H9 (cell line): ENCODE results near the gene RNF141. TPM values are rescaled to one million over a fixed set of nuclear protein-coding genes. Genes with fewer than 3 reads are reported as not detected.
A peak's percentile ranks its signal among the peaks of the same experiment; 100 is the strongest.

Experiments
- DNase-seq: peaks from one replicate; pipeline ENCODE4 v3.0.0-alpha.2; 2017
- H2AFZ ChIP-seq: one replicate; pipeline ENCODE4 v1.6.1; 2013; ENCODE audit warnings: mild to moderate bottlenecking, low read length, control low read depth, moderate library complexity
- H2AK5ac ChIP-seq: 2 replicates; pipeline ENCODE4 v1.6.1; 2013; ENCODE audit warnings: low read length, control low read depth, mixed read lengths; ENCODE audit not compliant: insufficient read length
- H2BK120ac ChIP-seq: one replicate; pipeline ENCODE4 v1.6.1; 2013; ENCODE audit warnings: low read depth, mild to moderate bottlenecking, low read length, control low read depth, inconsistent platforms; ENCODE audit not compliant: poor library complexity, severe bottlenecking
- H2BK12ac ChIP-seq: 2 replicates; pipeline ENCODE4 v1.6.1; 2013; ENCODE audit warnings: low read length, control low read depth, mixed read lengths, low read depth; ENCODE audit not compliant: insufficient read length
- H2BK15ac ChIP-seq: 2 replicates; pipeline ENCODE4 v1.6.1; 2013; ENCODE audit warnings: low read depth, low read length, control low read depth
- H2BK20ac ChIP-seq: one replicate; pipeline ENCODE4 v1.6.1; 2013; ENCODE audit warnings: low read depth, mild to moderate bottlenecking, low read length, control low read depth, inconsistent platforms; ENCODE audit not compliant: poor library complexity, severe bottlenecking
- H2BK5ac ChIP-seq: 2 replicates; pipeline ENCODE4 v1.6.1; 2013; ENCODE audit warnings: low read length, control low read depth, mixed read lengths; ENCODE audit not compliant: insufficient read length
- H3K14ac ChIP-seq: 2 replicates; pipeline ENCODE4 v1.6.1; 2013; ENCODE audit warnings: low read length, control low read depth; ENCODE audit not compliant: insufficient read depth
- H3K18ac ChIP-seq: 2 replicates; pipeline ENCODE4 v1.6.1; 2013; ENCODE audit warnings: low read depth, mild to moderate bottlenecking, mixed read lengths, low read length, control low read depth; ENCODE audit not compliant: insufficient read length
- H3K23ac ChIP-seq: 2 replicates; pipeline ENCODE4 v1.6.1; 2013; ENCODE audit warnings: low read length, control low read depth, mixed read lengths, low read depth; ENCODE audit not compliant: insufficient read length
- H3K23me2 ChIP-seq: 2 replicates; pipeline ENCODE4 v1.6.1; 2013; ENCODE audit warnings: low read depth, mild to moderate bottlenecking, mixed read lengths, low read length, control low read depth; ENCODE audit not compliant: insufficient read length, poor library complexity, severe bottlenecking
- H3K27ac ChIP-seq: 2 replicates; pipeline ENCODE4 v1.5.1; 2013; ENCODE audit warnings: low read length, control low read depth, mixed read lengths, low read depth; ENCODE audit not compliant: insufficient read length
- H3K27me3 ChIP-seq: 2 replicates; pipeline ENCODE4 v1.6.1; 2013; ENCODE audit warnings: low read length, control low read depth, inconsistent platforms; ENCODE audit not compliant: insufficient read depth
- H3K4ac ChIP-seq: 2 replicates; pipeline ENCODE4 v1.6.1; 2013; ENCODE audit warnings: low read depth, mild to moderate bottlenecking, control low read depth, inconsistent platforms, low read length, moderate library complexity
- H3K4me1 ChIP-seq: 2 replicates; pipeline ENCODE4 v1.6.1; 2013; ENCODE audit warnings: low read length, control low read depth, inconsistent platforms; ENCODE audit not compliant: insufficient read depth
- H3K4me2 ChIP-seq: 2 replicates; pipeline ENCODE4 v1.6.1; 2013; ENCODE audit warnings: low read length, control low read depth, mixed read lengths; ENCODE audit not compliant: insufficient read length, insufficient read depth
- H3K56ac ChIP-seq: 2 replicates; pipeline ENCODE4 v1.6.1; 2013; ENCODE audit warnings: low read depth, mild to moderate bottlenecking, mixed read lengths, low read length, control low read depth; ENCODE audit not compliant: insufficient read length
- H3K79me1 ChIP-seq: 2 replicates; pipeline ENCODE4 v1.6.1; 2013; ENCODE audit warnings: low read depth, mild to moderate bottlenecking, moderate library complexity, low read length, control low read depth, inconsistent platforms; ENCODE audit not compliant: insufficient read depth, poor library complexity, severe bottlenecking
- H3K79me2 ChIP-seq: 2 replicates; pipeline ENCODE4 v1.6.1; 2013; ENCODE audit warnings: low read length, control low read depth, inconsistent platforms; ENCODE audit not compliant: insufficient read depth
- H3K9ac ChIP-seq: 2 replicates; pipeline ENCODE4 v1.6.1; 2013; ENCODE audit warnings: low read length, control low read depth, mixed read lengths; ENCODE audit not compliant: insufficient read length; ENCODE audit errors: extremely low read depth
- H3K9me3 ChIP-seq: one replicate; pipeline ENCODE4 v1.6.1; 2013; ENCODE audit warnings: low read depth, low read length, inconsistent platforms; ENCODE audit not compliant: control insufficient read depth
- H3T11ph ChIP-seq: one replicate; pipeline ENCODE4 v1.6.1; 2013; ENCODE audit warnings: mild to moderate bottlenecking, low read length, control low read depth, inconsistent platforms
- H4K20me1 ChIP-seq: one replicate; pipeline ENCODE4 v1.6.1; 2013; ENCODE audit not compliant: control insufficient read depth, insufficient read length, insufficient read depth
- H4K5ac ChIP-seq: 2 replicates; pipeline ENCODE4 v1.6.1; 2013; ENCODE audit warnings: low read depth, mild to moderate bottlenecking, mixed read lengths, low read length, control low read depth; ENCODE audit not compliant: insufficient read length
- H4K8ac ChIP-seq: replicated peaks from 2 replicates; pipeline ENCODE4 v1.6.1; 2013; ENCODE audit warnings: low read length, control low read depth, mixed read lengths, low read depth; ENCODE audit not compliant: insufficient read length
- H4K91ac ChIP-seq: 2 replicates; pipeline ENCODE4 v1.6.1; 2013; ENCODE audit warnings: low read depth, mild to moderate bottlenecking, moderate library complexity, mixed read lengths, low read length, control low read depth; ENCODE audit not compliant: insufficient read length
- H3K27ac Mint-ChIP-seq, 3 experiments: 2 replicates in 2 of 3; 3 replicates in 1 of 3; pipeline ENCODE4 v1.8.0; 2020 to 2021; ENCODE audit warnings: mixed read lengths in 3 of 3, mild to moderate bottlenecking in 1 of 3, moderate library complexity in 1 of 3
- H3K27me3 Mint-ChIP-seq: 2 replicates; pipeline ENCODE4 v1.8.0; 2021; ENCODE audit warnings: low read depth, mild to moderate bottlenecking, moderate library complexity, mixed read lengths
- H3K36me3 Mint-ChIP-seq, 3 experiments: 2 replicates in 2 of 3; 3 replicates in 1 of 3; pipeline ENCODE4 v1.8.0; 2020 to 2021; ENCODE audit warnings: low read depth in 3 of 3, mixed read lengths in 3 of 3; ENCODE audit not compliant: insufficient read depth in 1 of 3
- H3K4me1 Mint-ChIP-seq, 2 experiments: 2 replicates each; pipeline ENCODE4 v1.8.0; 2020; ENCODE audit warnings: mixed read lengths in 2 of 2
- H3K4me3 Mint-ChIP-seq, 2 experiments: 2 replicates in 1 of 2; 3 replicates in 1 of 2; pipeline ENCODE4 v1.8.0; 2020 to 2021; ENCODE audit warnings: mild to moderate bottlenecking in 2 of 2, mixed read lengths in 2 of 2, moderate library complexity in 1 of 2
- H3K9me3 Mint-ChIP-seq, 2 experiments: 2 replicates in 1 of 2; 3 replicates in 1 of 2; pipeline ENCODE4 v1.8.0; 2020; ENCODE audit warnings: mild to moderate bottlenecking in 2 of 2, mixed read lengths in 2 of 2, moderate library complexity in 1 of 2
- CTCF ChIP-seq: fragments of 200-600 bp; sonication (generic); conservative IDR thresholded peaks from 3 replicates; pipeline ENCODE4 v1.8.0; 2021; ENCODE audit warnings: antibody characterized with exemption, mild to moderate bottlenecking
- WGBS: extraction: QIAGEN DNeasy Blood & Tissue Kit; methylation state at CpG from one replicate; pipeline ENCODE4 v1.1.7; 2013; ENCODE audit warnings: missing lambda C conversion rate, low lambda C conversion rate, mixed read lengths; ENCODE audit not compliant: insufficient read length; ENCODE audit errors: extremely low coverage; 5-methylcytosine and 5-hydroxymethylcytosine counted together
- total RNA-seq: library from RNA; stranded (reverse); gene quantifications from 2 replicates; pipeline ENCODE4 v1.2.1, GENCODE V29; 2021

RNF141 gene
- total RNA-seq, 1 experiment from 2014 or later, result 24.7 TPM

- Histone ChIP-seq H3K56ac (no peak overlapping the region), H3K14ac (no peak overlapping the region; the same call in 1 of the 2 replicates), H3K4me2 (no peak overlapping the region), H2BK12ac (no peak overlapping the region), H2BK20ac (no peak overlapping the region), H2AK5ac (no peak overlapping the region), H3K27ac (no peak overlapping the region), H2BK15ac (no peak overlapping the region), H3T11ph (no peak overlapping the region), H3K79me2 (no peaks in the 10 kb centered on the region), H3K79me1 (no peaks in the 10 kb centered on the region), H3K4me1 (peaks cover 3% of the 10 kb centered on the region; the same call in 1 of the 2 replicates), H3K23ac (no peak overlapping the region), H3K23me2 (no peaks in the 10 kb centered on the region), H3K9me3 (no peaks in the 10 kb centered on the region), H3K18ac (peak overlapping the region; percentile 21), H2BK120ac (no peak overlapping the region), H3K4ac (no peak overlapping the region), H2AFZ (no peak overlapping the region), H3K27me3 (no peaks in the 10 kb centered on the region), H4K5ac (no peak overlapping the region), H4K20me1 (no peaks in the 10 kb centered on the region), H4K91ac (no peak overlapping the region), H3K9ac (no peak overlapping the region), H2BK5ac (no peak overlapping the region), H4K8ac (no peak overlapping the region)
- no CpG with 5 or more reads among the region's 11 CpGs for WGBS
- DNase-seq, result peak; percentile 18
- TF ChIP-seq CTCF, result no peak
- no peaks in the 10 kb centered on the region for H3K9me3 Mint-ChIP-seq
- peaks cover 22 to 27% of the 10 kb centered on the region in 2 experiments for H3K4me1 Mint-ChIP-seq
- H3K27me3 Mint-ChIP-seq, result no peaks in the 10 kb centered on the region
- peaks cover 5 to 15% (median 5%) of the 10 kb centered on the region in 3 experiments for H3K36me3 Mint-ChIP-seq
- no peak overlapping the region for H3K4me3 Mint-ChIP-seq
- peak overlapping the region in 1 of 3 experiments; percentile 26; a peak in 1 of 7 replicates for H3K27ac Mint-ChIP-seq
These were observed 51.9 kb downstream of the RNF141 start for GRCh38 chr11:10488934-10489691.
